ENCODE data around the gene UROS. TPM values are rescaled to one million over a fixed set of nuclear protein-coding genes. Genes with fewer than 3 reads are reported as not detected.
A peak's percentile ranks its signal among the peaks of the same experiment; 100 is the strongest.

Gene UROS
- total RNA-seq (2014; rRNA removed): 93.6 and 106 TPM in 2 replicates
- polyA plus RNA-seq (2012): 75.6 TPM

DNA sequence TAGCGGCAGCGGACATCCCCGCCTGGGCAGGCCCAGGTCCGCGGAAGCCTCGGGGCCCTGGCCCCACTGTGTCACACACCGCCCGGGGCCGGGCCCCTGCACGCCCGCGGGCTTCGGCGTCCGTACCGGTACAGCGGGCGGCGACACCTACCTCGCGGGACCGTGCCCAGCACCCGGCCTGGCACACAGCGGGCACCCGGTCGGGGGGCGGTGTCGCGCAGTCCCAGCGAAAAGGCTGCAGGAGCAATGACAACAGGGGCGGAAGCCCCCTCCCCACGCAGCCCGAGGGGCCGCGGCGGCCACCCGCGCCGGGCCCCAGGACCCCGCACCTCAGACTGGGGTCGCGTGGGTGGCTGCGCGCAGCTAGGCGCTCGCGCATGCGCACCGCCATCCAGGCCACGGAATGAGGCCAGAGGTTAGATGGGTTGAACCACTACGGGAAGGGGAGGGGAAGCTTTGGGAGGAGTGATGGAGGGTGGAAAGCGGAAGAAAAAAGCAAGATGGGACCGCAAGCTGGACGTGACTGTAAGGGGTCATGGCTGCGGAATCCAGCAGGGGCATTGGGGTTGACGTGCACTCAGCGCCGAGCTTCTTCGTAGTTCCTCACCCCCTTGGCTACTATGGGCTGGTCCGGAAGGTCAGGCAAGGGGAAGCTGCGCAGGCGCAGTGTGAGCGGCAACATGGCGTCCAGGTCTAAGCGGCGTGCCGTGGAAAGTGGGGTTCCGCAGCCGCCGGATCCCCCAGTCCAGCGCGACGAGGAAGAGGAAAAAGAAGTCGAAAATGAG is at the start of gene UROS, which contains the start of gene BCCIP:
UROS (minus strand) TSS at position 381 of the 785 bp plus-strand sequence. CDS start 6,759 bp downstream, outside the sequence.
BCCIP (plus strand) TSS at position 669 of the 785 bp plus-strand sequence; CDS start at position 681, 12 bp downstream.
- peak; percentile 83 for DNase-seq (ENCODE audit: low read depth)

DNA sequence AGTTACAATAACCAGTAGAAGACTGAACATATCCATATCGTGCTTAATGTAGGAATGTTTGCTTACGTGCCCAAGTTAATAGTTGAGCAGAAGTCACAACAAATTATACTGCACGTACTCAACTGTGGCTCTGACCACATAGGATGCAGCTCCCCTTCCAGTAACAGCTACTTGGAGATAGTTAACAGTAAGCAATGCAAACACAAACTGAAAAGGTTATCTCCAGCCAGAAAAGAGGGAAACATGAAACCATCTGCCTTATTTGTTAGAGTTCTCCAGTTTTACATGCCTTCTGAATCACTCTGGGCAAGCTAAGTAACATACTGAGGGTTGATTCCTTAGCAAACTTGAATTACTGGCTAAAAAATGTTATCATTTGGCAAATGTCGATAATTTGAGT is 48.3 kb upstream of the UROS start:
- DNase-seq (ENCODE audit: low read depth): no peak

DNA sequence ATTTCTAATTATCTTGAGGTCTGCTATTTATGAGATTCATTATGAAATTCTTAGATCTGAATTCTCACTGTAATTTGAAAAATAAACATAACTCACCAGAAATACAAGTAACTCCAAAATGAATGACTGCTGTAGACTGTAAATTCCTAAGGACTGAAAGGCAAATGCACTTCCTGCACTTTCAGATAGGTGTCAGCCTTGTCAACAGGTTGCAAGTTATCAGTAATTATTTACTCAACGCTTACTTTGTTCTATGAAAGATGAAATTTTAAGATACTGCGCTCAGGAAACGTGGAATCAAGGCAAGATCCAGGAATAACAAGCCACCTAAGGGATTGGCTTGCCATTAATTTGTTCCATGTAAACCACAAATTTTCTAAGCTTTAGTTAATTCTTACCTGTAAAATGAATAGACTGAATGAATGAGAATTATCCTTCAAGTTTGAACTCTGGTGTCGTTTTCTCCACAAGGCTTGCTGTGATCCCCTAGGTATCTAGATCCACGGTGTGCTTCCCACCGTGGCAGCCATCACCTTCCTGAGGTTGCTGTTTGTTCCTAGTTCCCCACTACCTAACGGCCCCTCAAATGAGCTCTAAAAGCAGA is 45.4 kb upstream of the UROS start:
- peak; percentile 41 for DNase-seq (ENCODE audit: low read depth)

DNA sequence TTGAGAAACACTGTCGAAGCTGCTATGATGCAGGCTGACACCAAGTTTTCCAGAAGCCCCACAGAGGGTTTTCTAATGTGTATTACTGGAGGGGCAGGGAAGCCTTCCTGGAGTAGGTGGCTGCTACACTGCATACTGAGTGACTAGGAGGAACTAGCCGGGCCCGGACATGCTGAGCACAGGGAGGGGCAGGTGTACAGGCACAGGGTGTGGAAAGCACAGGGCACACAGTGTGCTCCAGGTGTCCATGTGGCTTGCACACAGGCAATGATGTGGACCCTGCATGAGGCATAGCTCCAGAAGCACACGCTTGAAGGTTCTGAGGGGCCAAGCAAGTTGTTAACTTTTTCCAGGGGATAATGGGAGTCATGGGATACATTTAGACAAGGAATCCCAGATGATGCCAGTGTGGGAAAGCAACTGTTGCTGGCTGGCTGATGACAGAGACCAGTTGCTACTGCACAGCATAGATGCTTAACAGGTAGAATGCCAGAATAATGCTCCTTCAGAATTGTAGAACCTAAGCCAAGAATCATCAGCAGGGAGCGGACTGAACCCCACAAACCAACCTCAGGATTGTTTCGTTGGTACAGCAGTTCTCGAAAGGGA is 43.5 kb upstream of the UROS start:
- no peak for DNase-seq (ENCODE audit: low read depth)

DNA sequence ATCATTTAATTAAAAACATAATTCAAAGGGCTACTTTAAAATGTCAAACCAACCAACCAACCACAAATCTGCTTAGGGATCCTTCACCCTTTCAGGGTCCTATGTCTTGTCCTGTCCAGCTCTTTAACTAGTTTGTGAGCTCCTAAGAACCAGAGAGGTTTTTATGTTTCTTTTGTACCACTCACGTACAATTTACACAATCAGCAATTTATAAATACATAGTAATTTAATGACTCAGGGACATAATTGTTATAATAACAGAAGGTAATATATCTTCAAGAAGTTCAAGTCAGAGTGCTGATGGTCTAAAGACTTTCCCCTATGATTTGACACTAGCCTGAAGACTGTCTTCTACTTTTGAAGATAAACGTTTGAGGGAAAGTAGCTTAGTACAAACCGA is 42.1 kb upstream of the UROS start:
- no peak for DNase-seq (ENCODE audit: low read depth)

DNA sequence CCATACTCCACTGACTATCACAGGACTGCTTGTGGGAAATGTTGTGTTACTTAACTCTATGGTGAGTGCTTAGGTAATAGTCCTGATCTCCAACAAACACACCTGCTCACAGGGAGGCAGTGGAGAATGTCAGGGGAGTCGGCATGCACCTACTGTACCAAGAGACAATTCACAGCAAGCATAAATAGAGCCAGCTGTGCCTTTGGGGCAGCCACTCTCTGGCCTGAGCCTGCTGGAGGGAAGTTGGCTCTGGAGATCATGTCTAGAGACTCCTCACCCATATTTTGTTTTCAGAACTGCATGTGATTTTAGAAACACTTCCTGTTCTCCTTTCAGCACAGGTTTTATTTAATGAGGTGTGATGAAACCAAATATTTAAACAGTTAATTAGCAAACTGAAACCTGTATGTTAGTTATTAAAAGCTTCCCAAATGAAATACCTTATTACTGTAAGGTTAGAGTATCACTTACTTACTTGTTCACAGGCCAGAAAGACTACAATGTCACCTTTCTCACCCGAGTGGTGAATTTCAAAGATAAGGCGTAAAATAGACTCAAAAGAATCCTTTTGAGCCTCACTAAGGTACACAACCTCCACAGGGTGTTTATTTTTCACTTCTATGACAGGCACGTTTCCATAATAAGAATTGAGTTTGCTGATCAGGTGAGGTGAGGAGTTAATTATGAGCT is 36.2 kb upstream of the UROS start:
- no peak for DNase-seq (ENCODE audit: low read depth)

DNA sequence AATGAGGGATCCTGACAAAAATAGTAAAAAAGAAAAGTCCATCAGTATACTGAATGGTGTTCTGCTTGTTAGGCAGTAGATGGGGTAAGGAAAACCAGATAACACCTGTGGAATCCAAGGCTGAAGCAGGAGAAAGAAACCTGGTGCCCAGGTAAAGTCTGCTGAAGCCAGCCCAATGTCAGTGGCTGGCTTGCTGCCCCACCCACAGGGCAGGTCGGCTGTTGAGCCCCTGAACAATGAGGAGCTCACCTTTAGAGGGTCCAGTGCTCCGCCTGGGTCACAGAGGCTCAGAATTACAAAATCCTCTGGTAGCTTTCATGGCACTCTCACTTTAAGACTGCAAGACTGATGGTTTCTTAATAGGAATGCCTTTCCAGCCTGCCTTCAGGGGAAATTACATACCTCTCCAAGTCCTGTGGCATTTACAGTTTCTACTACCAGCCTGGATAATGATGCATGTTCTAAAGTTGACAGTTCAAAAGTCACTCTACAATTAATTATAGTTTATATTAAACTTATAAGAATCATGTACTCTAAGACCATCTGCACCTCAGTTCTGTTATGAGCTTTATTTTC is 34.2 kb upstream of the UROS start:
- no peak for DNase-seq (ENCODE audit: low read depth)

DNA sequence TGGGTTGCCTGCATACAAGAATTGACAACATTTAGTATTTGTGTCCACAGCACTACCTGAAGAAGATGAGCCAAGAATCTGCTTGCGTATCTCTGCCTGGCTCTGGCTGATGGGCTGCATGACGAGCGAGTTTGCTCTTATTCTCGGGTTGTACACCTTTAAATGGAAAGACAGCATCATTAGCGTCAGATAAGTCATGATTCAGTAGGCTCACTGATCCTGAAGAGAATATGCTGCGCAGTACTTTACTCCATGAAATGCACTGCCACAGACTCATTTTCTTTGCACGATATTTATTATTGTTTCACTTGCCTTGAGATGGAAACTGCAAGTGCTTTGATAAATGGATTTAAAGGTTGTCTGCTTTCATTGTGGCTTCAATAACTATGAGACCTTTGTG is 29.4 kb upstream of the UROS start:
- DNase-seq (ENCODE audit: low read depth): no peak

DNA sequence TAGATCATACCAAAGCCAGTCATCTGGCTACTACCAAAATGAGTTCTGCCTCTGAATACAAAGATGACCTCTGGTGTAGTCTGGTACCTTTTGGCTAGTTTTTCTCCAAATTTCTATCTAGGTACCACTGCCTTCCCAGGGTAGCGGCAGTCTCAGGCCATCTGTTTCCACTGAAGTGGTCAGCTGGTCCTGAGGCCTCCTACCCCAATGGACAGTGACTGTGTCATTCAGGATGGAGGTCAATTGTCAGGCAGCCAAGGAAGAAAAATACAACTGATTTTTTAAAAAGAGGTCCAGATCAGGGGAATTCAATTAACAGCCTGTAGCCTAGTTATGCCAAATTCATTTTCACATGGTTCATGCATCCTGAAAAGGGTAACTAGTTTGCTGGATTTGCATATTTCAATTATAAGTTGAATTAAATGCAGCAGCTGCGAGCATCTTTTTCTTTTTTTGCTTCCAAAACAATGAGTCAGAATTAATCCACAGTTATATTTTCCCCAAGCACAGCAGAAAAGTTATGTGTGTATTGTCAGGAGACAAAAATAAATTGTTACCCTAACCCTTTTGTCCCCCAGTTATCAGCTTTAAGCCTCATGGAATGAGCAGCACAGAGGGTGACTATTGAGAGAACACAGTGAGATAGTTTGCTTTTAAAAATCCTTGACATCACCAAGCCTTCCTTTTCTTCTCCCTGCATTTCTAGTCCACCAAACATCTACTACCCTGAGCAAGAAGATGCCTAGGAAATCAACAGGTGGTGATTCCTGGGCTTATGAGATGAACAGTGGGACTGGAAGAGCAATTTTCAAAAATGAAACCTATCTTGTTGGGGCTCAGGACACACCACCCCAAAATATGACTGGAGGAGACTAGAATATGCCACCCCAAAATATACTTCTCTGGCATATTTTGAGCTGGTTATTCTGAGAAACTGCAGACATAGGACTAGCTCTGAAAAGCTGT is 28.0 kb upstream of the UROS start:
- DNase-seq (ENCODE audit: low read depth): peak; percentile 49

DNA sequence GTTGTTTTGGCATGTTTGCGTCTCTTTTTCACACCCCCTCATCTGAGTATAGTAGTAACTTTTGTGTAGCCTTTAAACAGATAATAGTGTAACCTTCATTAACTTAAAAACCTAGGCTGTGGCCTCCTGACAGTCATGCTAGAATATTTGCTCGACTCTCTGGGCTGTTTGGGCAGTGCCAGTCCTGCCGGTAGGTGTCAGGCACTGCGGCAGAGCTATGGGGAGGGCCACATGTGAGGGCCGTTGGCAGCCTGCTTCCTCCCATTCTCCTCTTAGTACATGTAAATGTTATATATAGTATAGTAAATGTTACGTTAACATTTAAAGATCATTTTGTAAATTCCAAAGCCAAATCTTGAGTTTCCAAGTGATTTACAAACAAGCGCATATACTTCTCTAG is 26.4 kb upstream of the UROS start:
- no peak for DNase-seq (ENCODE audit: low read depth)

DNA sequence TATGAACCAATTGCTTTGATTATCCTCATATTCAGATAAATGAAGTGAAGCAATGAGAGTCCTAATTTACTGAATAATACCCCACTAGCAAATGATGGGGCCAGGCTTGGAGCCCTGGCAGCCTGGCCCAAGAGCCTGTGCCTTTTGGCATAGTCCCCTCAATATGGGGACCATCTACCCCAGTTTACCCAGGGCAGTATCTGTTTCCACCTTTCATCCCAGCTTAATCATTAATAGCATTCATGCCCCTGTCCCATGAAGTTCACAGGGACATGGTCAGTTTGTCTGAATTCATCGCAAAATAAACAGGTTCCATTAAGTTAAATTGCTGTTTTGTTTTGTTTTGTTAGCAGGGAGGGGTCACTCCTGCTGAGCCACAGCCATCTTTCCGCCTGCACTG is 25.8 kb upstream of the UROS start:
- no peak for DNase-seq (ENCODE audit: low read depth)

DNA sequence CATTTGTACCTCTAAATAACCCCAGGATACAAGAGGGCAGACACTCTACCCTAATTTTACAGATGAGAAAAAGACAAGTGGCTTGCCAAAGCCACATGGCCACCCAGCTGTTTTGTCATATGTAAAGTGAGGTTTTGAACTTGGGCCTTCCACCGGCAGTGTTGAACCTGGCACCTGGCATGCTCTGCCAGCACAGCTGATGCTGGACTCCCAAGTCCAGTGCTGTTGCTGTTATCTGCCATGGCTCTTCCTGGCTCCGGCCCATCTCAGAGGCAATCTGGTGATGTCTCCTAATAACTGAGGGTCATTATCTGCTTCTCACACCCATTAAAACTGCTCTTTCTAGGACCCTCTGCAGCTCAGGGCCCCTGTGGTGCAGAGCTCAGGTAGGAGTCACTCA is 25.3 kb upstream of the UROS start:
- no peak for DNase-seq (ENCODE audit: low read depth)

DNA sequence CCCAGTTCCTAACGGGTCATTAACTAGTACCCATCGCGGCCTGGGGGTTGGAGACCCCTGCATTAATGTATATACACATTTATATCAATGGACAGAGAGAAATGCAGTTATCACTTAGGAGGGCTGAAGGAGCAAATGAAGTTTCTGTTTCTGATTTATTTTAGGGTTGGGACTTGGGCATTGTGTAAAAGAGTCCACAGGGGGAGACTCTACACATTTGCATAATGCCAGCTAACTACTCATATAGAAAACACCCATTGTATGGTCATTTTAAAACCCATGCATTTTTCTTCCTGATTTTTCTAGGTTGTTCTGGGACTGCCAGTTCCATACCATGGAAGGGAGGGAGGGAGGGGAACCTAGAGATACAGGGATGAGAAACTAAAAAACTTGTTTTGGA is 23.8 kb upstream of the UROS start:
- DNase-seq (ENCODE audit: low read depth): no peak

DNA sequence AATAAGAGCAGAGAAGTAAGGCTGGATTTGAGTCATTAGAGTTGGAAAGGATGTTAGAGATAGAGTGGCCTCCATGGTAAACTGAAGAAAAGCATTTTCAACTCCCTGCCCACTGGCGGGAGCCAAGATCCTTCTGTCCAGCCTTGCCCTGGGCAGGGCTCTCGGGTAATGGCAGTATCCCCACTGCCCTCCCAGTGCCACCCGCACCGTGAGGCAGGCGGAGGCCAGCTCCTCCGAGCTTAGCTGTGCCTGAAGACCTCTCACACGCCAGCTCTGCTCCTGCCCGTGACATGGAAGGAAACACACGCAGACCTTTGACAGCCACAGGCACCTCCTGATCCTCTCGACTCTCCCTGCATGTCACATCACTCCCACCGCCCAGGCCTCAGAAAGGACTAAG is 22.6 kb upstream of the UROS start:
- no peak for DNase-seq (ENCODE audit: low read depth)

DNA sequence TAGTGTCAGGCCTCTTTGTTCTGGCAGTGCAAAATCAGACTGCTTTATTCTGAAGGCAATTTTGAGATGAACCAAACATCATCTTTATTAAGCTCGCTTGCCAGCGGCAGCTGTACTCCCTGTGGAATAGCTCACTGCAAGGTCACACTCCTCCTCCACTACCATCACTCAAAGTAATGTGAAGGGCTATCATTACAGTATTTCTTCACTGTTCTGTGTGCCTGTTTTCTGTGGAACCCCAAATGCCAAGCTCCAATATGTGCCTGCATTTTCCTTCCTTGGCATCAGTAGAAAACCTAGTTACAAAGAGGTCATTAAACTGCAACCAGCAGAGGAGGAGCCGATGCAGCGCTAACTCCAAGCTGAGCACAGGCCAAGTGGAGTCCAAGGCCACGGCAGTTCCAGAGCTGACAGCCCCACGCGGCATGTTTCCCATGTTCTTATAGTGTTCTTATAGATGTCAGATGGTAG is 21.7 kb upstream of the UROS start:
- no peak for DNase-seq (ENCODE audit: low read depth)

DNA sequence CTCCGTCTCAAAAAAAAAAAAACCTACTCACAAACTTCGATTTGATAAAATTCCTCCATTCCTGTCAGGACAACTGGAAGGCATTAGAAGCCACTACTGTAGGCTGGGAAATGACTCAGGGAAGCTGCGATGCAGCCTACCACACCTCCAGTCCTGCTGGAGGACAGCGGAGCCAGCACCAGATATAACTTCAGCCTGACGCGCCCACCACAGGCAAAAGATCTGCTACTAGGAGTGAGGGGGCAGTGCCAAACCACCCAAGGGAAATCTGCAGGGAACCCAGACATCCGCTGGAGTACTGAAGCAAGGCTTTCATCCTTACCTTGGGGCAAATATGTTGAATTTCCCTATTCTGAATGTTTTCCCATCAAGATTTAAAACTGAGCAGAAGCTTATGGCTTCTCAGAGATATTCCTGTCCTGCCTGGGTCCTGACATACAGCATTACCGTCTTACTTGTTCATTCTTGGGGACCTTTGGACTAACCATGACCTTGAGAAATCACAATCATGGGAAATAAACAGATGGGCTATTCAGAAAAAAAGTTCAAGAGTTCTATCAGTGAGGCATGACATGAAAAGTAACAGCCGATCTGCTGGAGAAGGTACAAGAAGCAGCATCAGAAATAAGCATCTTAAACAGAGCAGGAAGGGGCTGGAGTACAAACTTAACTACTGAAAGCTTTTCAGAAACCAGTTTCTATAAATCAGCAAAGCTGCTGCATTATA is 20.7 kb upstream of the UROS start:
- DNase-seq (ENCODE audit: low read depth): no peak

DNA sequence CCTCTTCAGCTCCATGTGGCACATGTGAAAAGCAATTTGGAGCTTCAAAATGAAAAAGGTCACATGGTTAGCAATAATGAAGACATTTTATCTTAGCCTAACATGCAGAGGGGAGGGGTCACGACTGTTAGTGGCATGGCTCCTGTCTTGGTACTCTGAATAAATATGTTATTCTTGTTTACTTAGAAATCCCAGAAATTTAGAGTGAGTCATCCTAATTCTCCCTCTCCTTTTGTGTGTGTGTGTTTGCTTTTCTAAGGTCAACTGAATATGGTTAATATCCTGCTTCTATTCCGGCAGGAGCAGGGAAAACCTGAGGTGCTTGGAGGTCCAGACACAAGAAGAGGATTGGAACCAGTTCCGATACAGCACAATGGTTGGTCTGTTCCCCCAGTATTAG is 17.9 kb upstream of the UROS start:
- peak; percentile 56 for DNase-seq (ENCODE audit: low read depth)

DNA sequence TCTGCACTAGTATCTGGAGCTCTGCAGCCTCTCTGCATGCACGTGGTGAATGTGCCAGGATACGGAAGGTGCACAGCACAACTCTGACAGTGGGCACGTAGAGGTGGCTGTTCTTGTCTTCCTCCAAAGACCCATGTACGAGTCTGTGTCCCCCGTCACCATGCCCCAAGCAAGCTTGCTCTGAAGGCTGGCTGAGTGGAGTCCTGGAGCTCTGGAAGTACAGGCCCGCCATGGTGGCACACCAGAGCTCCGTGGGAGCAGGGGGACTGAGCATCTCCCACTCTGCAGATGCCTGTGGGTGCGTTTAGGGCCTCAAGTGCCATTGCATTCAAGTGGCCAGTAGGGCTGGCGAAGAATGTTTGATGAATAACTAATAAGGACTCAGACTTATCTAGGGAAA is 17.3 kb upstream of the UROS start:
- no peak for DNase-seq (ENCODE audit: low read depth)

DNA sequence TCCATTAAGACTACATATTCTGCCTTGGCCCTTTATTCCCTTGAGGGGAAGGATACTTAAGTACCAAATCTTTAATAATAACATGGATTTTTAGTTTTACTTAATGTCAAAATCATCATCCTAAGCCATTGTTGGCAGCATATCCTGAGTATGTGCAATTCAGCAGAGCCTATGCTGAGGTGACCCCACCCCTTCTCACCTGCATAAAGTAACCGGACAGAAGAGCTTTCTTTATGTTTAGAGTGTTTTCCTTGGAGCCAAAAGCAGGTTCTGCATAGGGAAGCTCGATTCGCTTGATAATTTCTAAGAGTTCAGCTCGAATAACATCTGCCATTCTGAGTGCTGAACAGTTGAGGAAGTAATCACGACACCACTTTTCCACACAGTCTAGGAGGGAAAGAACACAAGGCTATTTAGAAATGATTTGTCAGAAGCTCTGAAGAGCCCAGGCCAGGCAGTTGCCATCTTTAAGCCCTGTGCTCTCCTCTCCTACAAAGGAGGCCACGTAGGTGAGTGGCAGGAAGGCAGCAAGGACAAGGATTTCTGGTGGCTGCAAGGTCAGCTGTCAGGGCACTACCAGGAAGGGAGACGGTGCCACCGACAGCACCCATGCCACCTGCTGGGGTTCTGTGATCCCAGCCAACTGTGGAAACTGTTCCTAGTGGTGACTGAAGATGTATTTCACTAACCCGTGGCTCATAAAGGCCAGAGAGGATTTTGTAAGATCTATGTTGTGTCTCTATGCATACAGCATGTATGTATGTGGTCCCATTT is 15.9 kb upstream of the UROS start:
- no peak for DNase-seq (ENCODE audit: low read depth)

All from LHCN-M2 (cell line).